Fibroblast of skin of left quadriceps (primary cell): Measurements from ENCODE around the gene TEX22.

ENCODE experiments used
- DNase-seq, 2 experiments: peaks; one replicate each; pipeline ENCODE4 v3.0.0-alpha.2; 2013; ENCODE audit warnings: low read depth in 2 of 2

TEX22 gene

DNA sequence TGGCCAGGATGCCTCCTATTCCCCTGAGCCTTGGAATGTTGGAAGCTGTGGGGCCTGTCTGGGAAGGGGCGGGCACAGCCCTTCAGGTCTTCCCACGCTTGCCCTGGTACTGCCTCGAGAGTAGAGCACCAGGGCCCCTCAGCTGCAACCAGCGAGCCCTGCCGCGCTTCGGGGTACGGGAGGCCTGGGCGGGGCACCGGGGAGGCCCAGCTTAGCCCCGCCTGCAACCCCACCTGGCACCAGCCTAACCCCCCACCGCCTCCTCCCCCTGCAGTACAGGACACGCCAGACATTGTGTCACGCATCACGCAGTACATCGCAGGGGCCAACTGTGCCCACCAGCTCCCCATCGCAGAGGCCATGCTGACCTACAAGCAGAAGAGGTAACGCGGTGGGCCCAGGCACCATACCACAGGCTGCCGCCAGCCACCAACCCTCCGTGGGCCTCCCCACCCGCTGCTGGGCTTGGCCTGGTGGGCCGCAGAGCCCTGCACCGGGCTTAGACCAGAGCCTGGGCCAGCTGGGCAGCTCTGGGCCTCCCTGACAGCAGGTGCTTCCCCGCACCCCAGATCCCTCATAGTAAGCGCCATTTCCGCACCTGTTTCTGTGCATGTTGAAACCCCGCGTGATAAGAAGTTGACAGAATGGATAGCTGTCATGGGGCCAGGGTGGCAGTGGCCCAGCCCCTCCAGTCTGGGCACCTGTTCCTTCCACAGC is 13.6 kb upstream of the TEX22 start:
- DNase-seq = no peak

DNA sequence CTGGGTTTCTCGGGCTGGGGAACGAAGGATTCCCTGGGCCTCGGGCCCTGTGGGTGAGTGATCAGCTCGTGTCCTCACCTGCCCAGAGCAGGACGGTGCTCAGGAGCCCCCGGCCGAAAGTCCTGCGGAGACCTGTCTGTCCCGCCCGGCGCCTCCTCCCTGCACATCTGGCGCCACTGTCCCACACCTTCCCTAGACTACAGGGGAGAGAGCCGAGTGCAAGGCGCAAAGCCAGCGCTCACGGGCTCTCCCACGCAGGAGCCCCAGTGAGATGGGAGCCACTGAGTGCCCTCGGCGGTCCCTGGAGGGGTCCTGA is 13.1 kb upstream of the TEX22 start:
- DNase-seq = no peak

DNA sequence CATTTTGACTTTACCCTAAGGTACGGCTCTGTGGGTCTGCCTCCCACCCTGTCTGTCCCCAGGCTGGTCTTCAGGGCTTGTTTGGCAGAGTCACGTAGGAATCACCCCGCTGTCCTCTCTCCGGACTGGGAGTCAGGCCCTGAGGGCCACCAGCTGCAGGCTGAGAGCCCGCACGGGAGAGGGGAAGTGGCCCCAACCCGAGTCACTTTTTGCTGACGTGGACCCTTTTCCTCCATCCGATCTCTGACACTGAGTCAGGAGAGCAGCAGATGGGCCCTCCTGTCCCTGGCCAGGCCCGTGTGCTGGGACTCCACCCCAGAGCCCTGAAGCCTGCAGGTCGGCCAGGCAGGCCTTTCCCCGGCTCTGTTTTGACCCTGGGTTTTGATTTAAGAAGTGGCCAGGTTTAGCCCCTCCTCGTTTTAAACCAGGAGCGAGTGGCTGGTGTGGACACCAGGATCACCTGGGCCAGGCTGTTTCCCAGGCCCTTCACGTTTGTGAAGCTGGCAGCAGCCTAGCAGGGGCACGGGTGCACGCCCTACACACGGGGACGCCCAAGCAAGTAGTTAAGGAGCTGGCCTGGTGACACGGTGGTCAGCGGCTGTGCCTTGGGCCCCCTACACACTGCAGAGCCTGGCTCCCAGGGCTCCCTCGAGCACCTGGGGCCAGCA is 12.5 kb upstream of the TEX22 start:
- no peak for DNase-seq

DNA sequence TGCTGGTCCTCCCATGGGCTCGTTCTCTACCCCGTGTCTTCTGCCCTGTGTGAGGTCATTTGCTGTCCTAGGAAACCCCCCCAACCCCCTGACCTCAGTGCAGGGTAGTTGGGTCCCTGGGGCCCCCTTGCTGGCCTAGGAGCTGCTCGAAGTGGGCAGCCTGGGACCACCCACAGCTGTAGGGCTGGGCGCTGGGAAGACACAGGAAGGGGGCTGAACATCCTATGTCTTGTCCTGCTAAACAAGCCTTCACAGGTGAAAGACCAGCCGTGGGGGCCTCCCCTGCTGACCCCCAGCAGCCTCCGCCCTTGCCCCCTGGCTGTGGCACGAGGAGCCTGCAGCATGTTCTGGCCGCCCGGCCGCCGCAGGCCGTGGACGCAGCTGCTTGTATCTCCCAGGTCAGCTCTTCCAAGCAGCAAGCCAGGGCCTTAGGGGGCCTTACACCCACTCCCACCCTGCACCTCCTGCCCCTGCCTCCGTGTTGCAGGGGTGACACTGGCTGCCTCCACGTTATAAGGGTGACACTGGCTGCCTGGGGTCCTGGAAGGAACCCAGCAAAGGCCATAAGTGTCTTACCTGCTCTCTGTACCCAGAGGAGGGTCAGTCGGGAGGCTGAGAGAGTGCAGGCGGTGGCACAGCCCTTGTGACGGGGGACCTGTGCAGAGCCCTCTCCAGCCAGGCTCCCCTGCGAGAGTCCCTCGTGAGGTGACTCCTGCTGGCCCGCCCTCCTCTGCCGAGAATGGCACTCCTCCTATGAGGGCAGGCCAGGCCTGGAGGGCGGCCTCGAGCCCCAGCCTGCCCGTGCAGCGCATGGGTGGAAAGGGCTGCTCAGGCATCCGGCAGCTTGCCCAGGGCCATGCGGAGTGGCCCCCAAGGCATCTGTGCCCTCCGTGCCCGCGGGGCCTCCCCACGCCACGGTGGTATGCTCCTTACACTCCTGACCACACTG is 11.5 kb upstream of the TEX22 start:
- DNase-seq = no peak

DNA sequence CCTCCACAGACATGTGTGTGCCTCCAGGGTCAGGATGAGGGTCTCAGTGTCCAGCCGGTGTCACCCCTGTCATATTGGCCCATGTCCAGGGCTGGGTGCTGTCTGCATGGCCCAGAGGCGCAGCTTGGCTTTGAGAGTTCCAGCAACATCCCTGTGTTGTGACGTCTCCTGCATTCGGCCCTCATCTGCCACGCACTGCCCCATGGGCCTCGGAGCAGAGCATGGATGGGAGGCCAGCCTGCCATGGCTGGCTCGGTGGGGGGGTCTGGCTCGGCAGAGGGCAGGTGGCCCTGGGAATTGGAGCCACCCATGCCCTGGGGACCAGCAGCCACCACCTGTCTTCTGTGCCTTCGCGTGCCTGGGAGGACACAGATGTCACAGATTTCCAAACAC is 10.8 kb upstream of the TEX22 start:
- no peak for DNase-seq

DNA sequence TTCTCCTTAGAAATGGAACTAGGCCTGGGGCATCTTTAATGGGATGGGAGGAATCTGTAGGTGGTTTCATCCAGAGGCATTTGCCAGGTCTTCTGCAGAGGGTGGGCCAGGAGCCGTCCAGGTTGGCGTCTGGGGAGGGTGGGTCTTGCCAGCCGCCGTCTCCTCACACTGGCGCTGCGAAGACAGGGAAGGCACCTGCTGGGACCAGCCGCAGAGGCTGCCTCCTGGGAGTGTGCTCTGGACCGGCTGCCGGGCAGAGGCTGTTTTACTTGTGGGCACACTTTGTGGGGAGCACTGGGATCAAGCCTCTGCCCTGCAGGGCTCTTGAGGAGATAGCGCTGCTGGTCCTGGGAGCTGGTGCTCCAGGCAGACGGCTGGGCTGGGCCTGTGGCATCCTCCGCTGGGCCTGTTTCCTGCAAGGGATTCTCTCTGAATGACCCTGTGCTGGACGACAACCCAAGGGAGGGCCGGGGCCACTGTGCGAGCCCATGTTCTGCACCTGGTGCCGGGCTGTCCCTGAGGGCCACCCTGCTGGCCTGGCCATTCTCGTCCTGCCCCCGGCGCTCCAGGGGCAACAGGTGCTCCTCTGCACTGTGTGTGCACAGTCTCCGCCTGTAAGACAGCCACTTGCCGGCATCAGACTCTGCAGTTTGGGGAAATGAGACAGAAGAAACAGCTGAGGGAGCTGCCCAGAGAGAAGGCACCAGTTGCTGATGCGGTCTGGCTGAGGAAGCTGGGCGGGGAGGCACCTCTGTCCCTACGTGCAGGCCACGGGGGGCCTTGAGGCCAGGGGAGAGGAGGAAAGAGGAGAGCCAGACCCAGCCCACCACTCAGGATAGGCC is 10.0 kb upstream of the TEX22 start:
- no peak for DNase-seq

DNA sequence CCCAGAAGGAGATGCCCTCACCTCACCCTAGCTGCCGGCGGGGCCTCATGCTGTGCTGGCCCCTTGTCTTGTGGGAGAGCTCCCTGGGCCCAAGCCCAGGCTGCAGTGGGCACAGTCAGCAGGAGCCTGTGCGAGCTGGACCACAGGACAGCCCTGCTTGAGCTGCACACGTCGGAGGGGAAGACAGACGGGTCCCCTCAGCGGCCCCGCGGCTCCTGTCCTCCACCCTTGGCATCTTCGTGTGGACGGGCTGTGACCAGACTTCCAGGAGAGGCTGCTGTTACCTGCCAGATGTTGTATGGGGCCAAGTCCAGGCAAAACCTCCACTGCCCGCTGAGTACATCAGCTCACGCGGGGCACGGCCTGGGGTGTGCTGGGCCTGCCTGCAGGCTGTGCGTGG is 9.4 kb upstream of the TEX22 start:
- no peak for DNase-seq

DNA sequence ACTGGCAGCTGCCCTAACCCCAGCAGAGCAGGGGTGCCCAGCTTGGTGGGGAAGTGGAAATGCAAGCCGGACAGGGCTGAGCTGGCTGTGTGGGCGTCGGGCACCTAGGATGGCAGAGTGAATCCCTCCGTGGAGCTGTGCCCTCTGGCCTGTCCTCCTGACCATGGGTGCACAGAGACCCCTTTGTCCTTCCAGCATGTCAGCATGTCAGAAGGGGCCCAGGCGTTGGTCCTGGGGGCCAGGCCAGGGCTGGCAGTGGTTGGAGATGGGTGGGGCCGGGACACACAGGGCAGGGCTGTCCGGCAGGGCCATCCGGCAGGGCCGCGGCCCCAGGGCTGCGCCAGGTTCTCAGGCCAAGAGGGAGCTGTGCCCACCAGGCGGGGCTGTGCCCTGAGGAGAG is 8.8 kb upstream of the TEX22 start:
- DNase-seq = no peak

DNA sequence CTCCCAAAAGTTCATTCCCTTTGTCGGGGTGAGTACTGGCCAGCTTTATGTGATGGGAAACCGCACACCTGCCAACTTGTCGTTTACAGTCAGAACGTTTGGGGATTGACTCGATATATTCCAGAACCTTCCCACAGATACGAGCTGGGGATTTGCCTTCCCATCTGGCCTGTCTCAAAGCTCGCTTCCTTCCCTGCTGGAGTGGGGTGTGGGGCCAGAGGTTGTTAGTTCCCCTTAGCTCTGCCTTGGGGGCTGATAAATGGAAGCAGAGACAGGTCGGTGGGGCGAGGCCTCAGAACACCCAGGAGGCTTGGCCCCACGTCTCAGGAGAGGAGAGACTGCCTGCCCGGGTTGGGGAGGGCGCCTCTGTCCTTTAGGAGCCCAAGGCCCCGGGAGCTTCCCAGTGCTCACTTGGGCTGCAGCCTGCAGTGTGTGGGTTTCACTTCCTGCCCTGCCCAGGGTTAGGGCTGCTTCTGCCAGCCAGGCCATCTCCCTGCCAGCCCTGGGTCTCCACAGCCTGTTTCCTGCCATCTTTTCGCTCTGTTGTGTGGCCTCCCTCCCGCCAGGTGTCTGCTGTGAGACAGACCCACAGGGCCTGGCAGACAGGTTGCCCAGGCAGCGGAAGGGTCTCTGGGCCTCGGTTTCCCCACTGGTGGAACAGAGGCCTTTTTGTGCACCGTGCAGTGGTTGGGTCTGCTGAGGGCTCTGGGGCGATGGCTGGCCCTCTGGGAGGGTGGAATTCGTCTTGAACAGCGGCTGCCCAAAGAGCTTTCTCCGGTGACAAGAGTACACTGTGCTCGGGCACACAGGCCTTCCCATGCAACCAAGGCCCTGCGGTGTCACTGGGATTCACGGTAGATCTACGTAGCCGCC is 8.1 kb upstream of the TEX22 start:
- DNase-seq = no peak

DNA sequence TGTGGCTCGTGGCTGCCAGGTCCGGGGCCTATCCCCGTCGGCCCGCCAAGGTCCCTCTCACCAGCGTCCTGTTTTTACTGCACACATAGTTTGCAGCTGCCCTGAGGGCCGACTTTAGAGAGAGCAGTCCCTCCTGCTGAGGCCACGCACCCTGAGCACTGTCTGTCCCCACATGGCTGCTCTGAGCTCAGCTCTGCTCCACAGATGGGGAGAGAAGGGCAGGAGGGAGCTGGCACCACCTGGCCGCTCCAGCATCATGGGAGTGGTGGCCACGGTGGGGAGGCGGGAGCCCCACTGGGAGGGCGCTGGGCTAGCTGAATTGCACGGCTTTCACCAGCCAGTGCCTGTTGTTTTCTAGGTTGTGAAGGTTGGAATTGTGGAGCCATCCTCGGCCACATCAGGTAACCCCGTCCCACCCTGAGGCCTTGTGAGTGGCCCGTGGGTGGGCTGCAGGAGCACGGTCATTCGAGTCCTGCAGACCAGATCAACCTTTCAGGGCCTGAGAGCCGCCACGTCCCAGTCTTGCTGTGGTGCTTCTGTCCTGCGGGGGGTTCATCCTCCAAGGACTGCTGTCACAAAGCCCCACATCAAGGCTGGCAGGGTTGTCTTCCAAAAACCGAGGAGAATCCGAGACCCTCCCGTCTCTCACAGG is 7.4 kb upstream of the TEX22 start:
- DNase-seq = no peak

DNA sequence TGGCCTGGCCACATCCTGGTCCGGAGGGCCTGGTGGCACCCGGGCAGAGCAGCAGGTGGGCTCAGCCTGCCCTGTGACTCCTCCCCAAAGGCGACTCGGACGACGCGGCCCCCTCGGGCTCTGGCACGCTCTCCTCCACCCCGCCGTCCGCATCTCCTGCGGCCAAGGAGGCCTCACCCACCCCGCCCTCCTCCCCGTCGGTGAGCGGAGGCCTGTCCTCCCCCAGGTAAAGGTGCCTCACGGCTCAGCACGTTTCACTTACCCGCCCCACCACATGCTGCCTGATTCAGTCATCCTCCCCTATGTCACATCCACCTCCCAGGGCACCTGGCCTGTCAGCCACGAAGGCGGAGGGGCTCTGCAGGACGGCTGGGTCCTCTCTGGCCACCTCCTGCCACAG is 6.8 kb upstream of the TEX22 start:
- DNase-seq = no peak

DNA sequence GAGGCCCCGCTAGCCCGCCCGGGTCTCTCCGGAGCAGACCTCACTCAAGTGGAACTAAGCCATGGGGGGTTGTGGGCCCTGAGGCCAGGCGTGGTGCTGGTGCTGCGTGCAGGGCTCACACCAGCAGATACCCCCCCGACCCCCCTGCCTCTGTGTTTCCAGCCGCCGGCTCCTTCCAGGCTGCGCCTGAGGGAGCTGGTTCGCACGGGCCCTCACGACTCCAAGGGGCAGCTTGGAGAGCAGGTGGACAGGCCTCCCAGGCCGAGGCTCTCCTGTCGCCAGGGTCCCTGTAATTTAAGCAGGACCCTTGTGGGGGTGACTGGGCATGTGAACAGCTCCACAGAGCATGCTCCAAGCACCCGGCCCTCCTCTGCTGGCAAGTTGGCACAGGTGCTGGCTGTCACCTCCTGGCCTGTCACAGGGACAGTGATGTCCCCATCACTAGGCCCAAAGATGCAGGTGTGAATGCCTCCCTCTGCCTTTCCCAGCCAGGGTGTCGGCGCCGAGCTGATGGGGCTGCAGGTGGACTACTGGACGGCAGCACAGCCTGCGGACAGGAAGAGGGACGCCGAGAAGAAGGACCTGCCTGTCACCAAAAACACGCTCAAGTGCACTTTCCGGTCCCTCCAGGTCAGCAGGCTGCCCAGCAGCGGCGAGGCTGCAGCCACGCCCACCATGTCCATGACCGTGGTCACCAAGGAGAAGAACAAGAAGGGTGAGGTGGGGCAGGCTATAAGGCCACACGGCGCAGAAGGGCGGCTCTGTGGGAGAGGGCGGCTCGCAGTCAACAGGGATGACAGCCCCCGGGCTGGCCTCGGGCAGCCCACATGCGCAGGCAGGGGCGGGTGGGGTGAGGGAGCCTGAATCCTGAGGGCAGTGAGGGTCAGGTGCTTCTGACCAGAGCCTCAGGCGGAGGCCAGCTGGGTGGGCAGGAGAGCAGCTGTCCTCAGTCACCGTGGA is 5.9 kb upstream of the TEX22 start:
- no peak for DNase-seq

DNA sequence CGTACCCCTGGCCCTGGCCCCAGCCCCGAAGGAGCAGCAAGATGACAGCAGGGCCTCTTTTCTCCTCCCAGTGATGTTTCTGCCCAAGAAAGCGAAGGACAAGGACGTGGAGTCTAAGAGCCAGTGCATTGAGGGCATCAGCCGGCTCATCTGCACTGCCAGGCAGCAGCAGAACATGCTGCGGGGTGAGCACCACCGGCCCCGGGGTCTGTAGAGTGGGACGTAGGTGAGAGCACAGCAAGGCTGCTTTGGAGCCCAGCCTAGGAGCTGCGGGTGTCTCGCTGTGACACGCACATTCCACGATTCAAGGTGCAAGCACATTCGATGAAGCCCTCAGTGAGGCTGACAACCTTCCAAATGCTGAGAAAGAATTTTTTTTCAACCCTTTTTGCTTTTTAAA is 5.2 kb upstream of the TEX22 start:
- DNase-seq = no peak

DNA sequence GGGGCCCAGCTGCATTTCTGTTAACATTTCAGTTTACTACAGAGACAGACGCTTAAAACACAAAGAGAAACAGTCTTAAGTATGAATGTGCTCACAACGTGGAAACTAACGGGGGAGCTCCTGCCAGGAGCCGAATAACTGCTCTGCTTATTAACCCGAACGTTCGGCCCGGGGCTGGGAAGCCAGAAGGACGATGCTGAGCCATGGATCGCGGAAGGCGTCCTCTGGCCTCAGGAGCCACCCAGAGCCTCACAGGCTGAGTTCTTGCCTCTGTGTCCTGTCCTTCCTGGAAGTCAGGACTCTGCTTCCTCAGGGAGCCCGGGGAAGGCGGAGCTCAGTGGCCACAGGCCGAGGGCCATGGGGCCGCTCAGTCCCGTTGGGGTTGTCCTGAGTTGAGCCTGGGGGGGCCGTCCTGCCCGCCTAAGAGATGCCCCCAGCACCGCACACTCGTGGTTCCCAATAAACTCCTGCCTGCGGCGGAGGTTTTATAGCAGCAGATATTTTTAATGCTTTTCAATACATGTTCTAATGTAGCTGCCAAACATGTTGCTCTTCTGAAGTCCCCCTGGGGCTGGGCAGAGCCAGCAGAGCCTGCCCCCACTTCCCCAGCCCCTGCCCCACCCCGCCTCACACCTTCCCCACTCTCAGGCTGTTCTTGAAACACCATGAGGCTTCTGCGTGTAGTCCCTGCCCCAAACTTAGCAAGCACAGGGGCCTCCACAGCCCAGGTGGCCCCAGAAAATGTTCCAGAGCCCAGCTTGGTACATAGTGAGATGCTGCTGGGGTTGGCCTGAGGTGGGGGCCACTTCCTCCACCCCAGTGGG is 3.4 kb upstream of the TEX22 start:
- no peak for DNase-seq

DNA sequence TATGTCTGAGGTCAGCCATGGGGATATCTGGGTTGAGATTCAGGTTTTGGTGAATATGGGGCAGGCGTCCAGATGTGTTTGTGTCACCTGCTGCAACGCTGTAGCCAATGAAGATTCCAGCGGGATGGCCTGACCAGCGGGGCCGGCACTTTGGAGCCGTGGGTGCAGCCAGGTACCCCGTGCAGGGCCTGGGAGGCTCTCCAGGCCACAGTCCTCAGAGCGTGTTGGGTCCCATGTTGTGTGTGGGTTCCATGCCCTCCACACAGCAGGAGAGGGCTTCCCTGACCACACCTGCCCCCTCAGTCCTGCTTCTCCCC is 2.8 kb upstream of the TEX22 start:
- no peak for DNase-seq

DNA sequence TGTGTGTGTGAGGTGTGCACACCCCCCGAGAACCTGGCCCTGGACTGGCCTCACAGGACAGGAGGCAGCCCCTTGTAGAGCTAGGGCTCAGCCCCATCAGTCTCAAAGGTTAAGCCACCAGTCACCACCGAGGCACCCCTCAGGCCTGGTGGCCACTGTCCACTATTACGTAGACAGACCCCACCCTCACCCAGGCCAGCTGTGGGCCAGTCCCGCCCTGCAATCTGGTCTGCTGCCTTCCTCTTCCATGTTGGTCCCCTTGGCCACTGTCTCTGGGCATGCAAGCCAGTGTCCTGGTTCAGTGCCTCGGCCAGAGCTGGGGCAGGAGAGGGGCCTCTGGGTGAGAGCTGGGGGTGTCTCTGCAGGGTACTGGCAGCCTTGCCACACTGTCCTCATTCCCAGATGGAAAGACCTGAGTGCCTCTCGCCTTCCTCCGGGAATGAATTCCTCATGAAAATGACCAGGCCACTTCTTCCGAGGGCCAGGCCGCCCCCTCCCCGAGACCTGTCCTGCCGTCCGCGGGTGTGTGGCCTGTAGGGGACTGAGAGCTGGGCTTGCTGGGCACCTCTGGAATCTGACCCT is 897 bp upstream of the TEX22 start:
- no peak for DNase-seq

DNA sequence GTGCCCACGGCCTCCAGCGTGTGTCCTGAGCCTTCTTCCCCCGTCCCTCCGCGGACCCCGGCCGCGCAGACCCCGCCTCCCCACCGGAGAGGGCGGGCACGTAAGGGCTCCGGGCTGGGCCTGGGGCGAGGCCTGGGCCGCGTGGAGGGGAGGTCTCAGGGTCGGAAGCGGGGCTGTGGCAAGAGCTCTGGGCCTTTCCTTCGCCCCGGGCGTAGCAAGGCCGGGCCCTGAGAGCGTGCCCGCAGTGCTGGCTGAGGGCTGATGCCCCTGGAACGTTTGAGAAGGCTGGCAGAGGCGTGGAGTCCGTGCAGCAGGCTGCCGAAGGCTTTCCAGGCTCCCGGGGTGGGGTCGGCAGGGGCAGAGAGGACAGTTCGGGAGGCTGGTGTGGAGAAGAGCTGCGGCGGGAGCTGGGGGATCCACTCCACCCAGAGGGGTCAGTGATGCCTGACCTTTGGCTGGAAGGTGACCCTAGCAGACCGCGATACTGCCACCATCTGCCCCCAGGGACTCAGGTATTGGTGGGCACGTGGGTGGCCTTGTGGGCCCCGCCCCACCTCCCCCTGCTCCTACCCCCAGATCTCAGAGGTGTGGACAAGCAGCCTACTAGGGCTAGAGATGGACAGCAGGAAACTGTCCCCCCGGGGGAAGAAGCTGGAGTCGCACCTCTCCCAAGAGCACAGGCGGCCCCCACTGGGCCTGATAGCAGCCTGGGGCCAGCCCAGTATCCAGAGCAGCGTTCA is 558 bp downstream of the TEX22 start:
- peak in 1 of 2 experiments; percentile 6 for DNase-seq

DNA sequence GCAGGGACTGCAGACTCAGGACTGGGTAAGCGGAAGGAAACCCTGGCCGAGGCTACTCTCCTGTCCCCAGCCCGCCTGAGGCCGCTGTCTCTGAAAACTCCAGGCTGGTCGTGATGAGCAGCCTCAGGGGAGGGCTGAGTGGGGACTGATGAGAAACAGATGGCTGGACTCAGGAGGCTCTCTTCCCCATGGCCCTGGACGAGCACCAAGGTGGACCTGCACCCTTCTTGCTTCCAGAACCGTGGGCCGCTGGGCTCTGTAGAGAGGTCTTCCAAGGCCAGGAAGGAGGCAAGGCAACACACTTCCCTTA is 1.1 kb downstream of the TEX22 start:
- DNase-seq = no peak
